ENCODE results near the gene FLT4.
A peak's percentile ranks its signal among the peaks of the same experiment; 100 is the strongest.
"Not testable (repeated sequence)": the region's sequence is repeated elsewhere in the genome, so short reads cannot be mapped to it uniquely, and the experiment has no call there.

Gene FLT4

GRCh38 chr5:180649297-180650039 lies at the start of gene FLT4:
TSS of gene FLT4 (minus strand) at chr5:180649600. CDS start at chr5:180649545, 55 bp downstream.
- no peak for DNase-seq

DNA sequence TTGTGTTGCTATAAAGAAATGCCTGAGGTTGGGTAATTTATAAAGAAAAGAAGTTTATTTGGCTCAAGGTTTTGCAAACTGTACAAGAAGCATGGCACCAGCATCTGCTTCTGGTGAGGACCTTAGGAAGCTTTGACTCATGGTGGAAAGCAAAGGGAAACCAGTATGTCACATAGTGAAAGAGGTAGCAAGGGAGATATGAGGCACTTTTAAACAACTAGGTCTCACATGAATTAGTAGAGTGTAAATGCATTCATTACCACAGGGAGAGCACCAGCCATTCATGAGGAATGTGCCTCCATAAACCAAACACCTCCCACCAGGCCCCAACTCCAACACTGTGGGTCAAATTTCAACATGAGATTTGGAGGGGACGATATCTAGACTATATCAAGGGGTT lies 49.6 kb upstream of the FLT4 start:
- DNase-seq: no peak

- no peak for DNase-seq
Measured at GRCh38 chr5:180696116-180696515, 46.7 kb upstream of the FLT4 start.

GRCh38 chr5:180692429-180692828 lies 43.0 kb upstream of the FLT4 start:
- no peak for DNase-seq

- no peak for DNase-seq
Measured at GRCh38 chr5:180691046-180691445, 41.6 kb upstream of the FLT4 start.

- DNase-seq: no peak
Measured at GRCh38 chr5:180690562-180690961, 41.2 kb upstream of the FLT4 start.

- no peak for DNase-seq
Measured at GRCh38 chr5:180689775-180690174, 40.4 kb upstream of the FLT4 start.

DNA sequence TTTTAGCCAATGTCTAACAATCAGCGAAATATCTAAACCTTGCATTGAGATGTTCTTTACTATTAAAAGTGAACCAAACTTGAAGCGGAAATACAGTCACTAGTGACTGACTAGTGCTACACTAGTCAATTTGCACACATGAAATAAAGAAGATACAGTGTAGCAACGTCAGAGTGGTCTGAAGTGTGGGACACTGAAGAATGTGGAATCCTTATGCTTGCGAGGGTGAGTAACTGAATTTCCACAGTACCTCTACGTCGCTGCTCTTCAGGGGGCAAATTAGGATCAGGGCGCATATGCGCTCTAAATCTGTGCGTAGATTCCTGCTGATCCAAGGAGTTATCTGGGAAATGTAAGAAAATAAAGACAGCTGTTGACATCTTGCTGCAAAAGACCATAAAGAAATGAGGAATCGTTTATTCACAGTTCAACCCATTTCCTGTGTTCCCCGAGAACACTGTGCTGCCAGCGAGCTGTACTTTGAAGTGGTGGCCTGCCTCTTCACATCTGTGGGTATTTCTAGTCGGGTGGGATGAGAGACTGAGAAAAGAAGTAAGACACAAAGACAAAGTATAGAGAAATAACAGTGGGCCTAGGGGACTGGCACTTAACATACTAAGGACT lies 39.8 kb upstream of the FLT4 start:
- DNase-seq: peak; percentile 19 to 48

GRCh38 chr5:180688330-180689070 lies 39.1 kb upstream of the FLT4 start:
- DNase-seq: peak in 1 of 2 experiments; percentile 36

- DNase-seq: not testable (repeated sequence)
Measured at GRCh38 chr5:180686799-180687198, 37.4 kb upstream of the FLT4 start.

DNA sequence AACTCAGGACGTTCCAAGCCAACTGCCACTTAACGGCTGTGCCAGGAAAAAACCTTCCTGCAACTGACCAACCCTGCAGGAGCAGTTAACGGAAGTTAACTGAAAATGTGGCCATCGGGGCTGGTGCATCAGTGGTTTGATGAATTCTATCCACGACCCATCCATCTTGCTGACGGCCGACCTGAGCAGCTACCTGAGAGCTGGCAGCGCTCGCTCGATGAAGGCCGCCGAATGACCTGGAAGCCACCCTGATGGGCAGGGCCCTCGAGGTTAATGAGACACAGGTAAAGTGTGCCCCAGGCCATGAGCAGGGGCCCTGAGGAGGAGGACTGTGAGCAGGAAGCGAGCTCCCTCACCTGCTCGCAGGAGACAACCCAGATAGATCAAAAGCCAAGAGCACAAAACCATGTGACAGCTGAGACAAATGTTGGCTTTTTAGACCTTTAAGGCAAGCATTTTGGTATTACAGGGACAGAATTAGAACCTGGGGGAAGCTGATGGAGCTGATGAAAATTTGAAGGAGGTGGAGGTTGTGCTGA lies 35.3 kb upstream of the FLT4 start:
- peak in 1 of 2 experiments; percentile 17 for DNase-seq

DNA sequence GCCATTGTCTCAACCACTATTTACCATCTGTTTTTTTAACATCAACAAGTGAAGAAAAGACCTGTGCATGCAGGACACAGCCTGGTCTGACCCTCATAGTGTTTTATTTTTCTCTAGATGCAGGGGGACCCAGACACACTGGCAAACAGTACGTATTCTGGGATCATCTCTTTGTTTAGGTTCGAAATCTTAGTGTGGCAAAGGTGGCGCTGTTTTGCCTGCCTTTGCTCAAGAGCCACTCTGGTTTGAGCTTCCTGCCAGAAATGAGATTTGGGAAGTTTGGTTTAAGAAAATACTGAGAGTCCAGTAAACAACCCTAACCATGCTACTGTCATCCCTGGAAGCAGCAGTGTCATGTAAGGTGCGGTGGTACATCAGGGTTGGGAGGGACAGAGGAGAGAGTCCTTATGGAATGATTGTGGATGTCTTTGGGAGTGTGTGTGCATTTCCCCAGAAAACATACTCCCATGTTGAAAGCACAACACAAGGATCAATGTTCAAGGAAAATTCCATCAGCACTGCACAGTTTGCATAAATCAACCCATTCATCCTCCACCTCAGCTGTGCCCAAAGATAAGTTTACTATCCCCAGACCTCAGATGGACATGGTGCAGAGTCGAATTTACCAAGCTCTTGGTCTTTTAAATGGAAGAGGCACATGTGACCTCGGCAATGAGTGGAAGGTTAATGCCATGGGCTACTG lies 34.0 kb upstream of the FLT4 start:
- DNase-seq: no peak

GRCh38 chr5:180682560-180682959 lies 33.2 kb upstream of the FLT4 start:
- no peak for DNase-seq

DNA sequence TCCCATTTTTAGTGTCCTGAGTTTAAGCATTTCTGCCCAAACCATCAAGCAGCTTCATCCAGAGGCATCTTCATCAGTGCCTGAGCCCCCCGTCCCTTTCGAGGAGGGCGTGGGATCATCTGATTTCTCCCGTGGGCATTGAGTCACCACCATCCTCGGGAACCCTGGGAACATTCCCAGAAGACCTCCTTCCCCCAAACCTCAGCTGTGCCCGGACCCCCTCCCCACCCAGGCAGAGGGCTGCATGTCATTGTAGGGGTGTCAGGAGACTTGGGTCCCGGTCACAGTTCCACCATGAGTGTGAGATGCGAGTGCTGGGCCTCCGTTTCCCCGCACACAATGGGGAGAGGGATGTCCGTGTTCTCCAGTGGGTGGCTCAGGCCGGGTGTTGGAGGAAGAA lies 32.6 kb upstream of the FLT4 start:
- DNase-seq: not testable (repeated sequence)

- DNase-seq: not testable (repeated sequence)
Measured at GRCh38 chr5:180678319-180678718, 28.9 kb upstream of the FLT4 start.

DNA sequence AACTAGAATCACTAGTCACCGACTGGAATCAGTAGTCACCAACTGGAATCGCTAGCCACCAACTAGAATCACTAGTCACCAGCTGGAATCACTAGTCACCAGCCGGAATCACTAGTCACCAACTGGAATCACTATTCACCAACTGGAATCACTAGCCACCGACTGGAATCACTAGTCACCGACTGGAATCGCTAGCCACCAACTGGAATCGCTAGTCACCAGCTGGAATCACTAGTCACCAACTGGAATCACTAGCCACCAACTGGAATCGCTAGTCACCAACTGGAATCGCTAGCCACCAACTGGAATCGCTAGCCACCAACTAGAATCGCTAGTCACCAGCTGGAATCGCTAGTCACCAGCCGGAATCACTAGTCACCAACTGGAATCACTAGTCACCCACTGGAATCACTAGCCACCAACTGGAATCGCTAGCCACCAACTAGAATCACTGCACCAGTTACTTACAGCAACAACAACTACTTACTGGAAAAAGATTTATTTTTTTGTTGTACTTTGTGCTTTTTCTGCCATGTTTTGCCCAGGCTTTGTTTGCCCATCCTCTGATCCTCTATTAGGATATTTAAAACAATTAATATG lies 25.7 kb upstream of the FLT4 start:
- no peak for DNase-seq

GRCh38 chr5:180674090-180674475 lies 24.7 kb upstream of the FLT4 start:
- DNase-seq: not testable (repeated sequence)

- no peak for DNase-seq
Measured at GRCh38 chr5:180673371-180674089, 24.1 kb upstream of the FLT4 start.

DNA sequence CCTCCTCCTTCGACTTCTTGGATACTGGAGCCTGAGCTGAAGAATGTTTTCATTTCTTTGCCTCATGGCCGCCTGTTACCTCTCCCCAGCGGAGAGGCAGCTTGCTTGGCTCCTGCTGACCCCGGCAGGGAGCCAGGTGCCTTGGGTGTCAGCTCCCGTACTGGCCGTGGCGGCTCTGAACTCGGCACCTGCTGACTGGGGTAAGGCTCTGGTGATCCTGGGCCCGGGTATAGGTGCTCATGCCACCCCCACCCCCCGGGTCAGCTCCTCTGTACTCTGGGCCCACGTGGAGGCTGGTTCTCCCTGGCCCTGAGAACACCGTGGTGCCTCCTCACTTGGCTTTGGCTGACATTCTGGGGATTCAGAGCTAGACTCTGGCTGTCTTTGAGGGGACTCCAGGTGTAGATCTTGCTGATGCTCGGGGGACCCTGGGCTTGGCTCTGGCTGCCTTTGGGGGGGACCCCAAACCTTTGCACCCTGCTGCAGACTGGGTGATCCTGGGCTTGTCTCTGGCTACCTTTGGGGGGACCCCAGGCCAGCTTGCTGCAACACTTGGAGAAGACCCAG lies 22.6 kb upstream of the FLT4 start:
- not testable (repeated sequence) for DNase-seq

- DNase-seq: peak; percentile 44
Measured at GRCh38 chr5:180670586-180671359, 21.4 kb upstream of the FLT4 start.

DNA sequence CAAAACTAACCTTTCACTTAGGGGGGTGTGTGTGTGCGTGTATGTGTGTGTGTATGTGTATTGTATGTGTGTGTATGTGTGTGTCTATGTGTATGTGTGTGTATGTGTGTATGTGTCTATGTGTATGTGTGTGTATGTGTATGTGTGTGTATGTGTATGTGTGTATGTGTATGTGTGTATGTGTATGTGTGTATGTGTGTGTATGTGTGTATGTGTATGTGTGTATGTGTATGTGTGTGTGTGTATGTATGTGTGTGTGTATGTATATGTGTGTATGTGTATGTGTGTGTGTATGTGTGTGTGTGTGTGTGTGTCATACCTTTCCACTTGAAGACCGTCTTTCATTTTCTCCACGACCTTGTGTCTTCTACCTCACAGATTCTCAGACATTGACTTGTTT lies 20.8 kb upstream of the FLT4 start:
- DNase-seq: no peak
